SK-N-SH (cell line): ENCODE data around the gene ZC3H4.

ENCODE experiments used
- CHD2 ChIP-seq: fragments of 150-350 bp; IDR thresholded peaks from 2 replicates; pipeline ENCODE4 v1.6.1; 2018; ENCODE audit warnings: low read length; ENCODE audit not compliant: partially characterized antibody
- CTCF ChIP-seq: fragments of 200-600 bp; sonication (generic); IDR thresholded peaks from 2 replicates; pipeline ENCODE4 v1.6.1; 2017; ENCODE audit warnings: antibody characterized with exemption, mild to moderate bottlenecking, moderate library complexity
- EZH2phosphoT487 ChIP-seq: fragments of 200-600 bp; sonication (generic); IDR thresholded peaks from 2 replicates; pipeline ENCODE4 v1.6.1; 2017; ENCODE audit warnings: low read depth, mixed run types, mild to moderate bottlenecking, antibody characterized with exemption, moderate library complexity, borderline replicate concordance
- FOSL2 ChIP-seq: IDR thresholded peaks from 2 replicates; pipeline ENCODE4 v1.4.0; 2012; ENCODE audit warnings: low read depth, mild to moderate bottlenecking, moderate library complexity, borderline replicate concordance
- GATA2 ChIP-seq: sonication (generic); formaldehyde crosslinking; IDR thresholded peaks from 2 replicates; pipeline ENCODE4 v1.5.0; 2020; ENCODE audit warnings: mild to moderate bottlenecking, missing genetic modification reagents
- MAX ChIP-seq: IDR thresholded peaks from 2 replicates; pipeline ENCODE4 v1.4.0; 2012; ENCODE audit warnings: low read depth
- NRF1 ChIP-seq: IDR thresholded peaks from 2 replicates; pipeline ENCODE4 v1.6.1; 2012; ENCODE audit warnings: low read depth, mild to moderate bottlenecking, low read length
- PBX3 ChIP-seq: IDR thresholded peaks from 2 replicates; pipeline ENCODE4; 2012
- POLR2AphosphoS5 ChIP-seq: IDR thresholded peaks from 2 replicates; pipeline ENCODE4 v1.6.1; 2012; ENCODE audit warnings: low read depth, low read length
- RCOR1 ChIP-seq: fragments of 150-350 bp; IDR thresholded peaks from 2 replicates; pipeline ENCODE4 v1.6.1; 2017; ENCODE audit warnings: antibody characterized with exemption, low read length
- SMC3 ChIP-seq: IDR thresholded peaks from 2 replicates; pipeline ENCODE4 v1.6.1; 2012; ENCODE audit warnings: low read depth, low read length, improper control_type of control experiment
- TCF12 ChIP-seq: IDR thresholded peaks from 2 replicates; pipeline ENCODE4 v1.4.0; 2012

- TF ChIP-seq POLR2AphosphoS5 (no peak), EZH2phosphoT487 (no peak), CTCF (no peak), RCOR1 (no peak), SMC3 (no peak), TCF12 (no peak), PBX3 (no peak), GATA2 (CRISPR knock-in tag) (no peak), MAX (no peak), FOSL2 (no peak), NRF1 (no peak), CHD2 (no peak)
Measured at GRCh38 chr19:47095476-47096099, 18.0 kb downstream of the ZC3H4 start.
